ENCODE data around the gene EREG. TPM values are rescaled to one million over a fixed set of nuclear protein-coding genes. Genes with fewer than 3 reads are reported as not detected.

EREG gene
- total and polyA plus RNA-seq, 9 of the 15 experiments (the other 6 are each of a cell fraction or from before 2014, with no cell fraction given), result 0.97 to 7.3 (median 2.5) TPM

GRCh38 chr4:74364652-74365491 lies at the start of gene EREG (continued):
- peak; percentile 66 for TF ChIP-seq RFX1 (IDR thresholded peaks at IDR 0.05)
- TF ChIP-seq E2F3 (CRISPR knock-in tag; IDR thresholded peaks at IDR 0.05), result no peak
- peak; percentile 33; the same call in 1 of the 2 replicates for TF ChIP-seq CEBPG (CRISPR knock-in tag; IDR thresholded peaks at IDR 0.05)
- no peak for TF ChIP-seq CEBPG (tag; conservative IDR thresholded peaks at IDR 0.05 in 1 of 2, IDR thresholded peaks at IDR 0.05 in 1 of 2)
- TF ChIP-seq FOSL1 (tag; conservative IDR thresholded peaks at IDR 0.05), result 0 out of 2 replicates have a peak, but pooled peaks have one; percentile 19
- no peak for TF ChIP-seq CGGBP1 (CRISPR knock-in tag; IDR thresholded peaks at IDR 0.05)
- peak; percentile 90 for TF ChIP-seq ETV1 (tag; conservative IDR thresholded peaks at IDR 0.05; ENCODE audit: low read depth)
- peak in 1 of 2 experiments; percentile 15; a peak in 2 of 4 replicates for TF ChIP-seq KDM1A (IDR thresholded peaks at IDR 0.05)
- peak; percentile 97 for TF ChIP-seq RBFOX2 (IDR thresholded peaks at IDR 0.05; ENCODE audit: low read depth, low read length)
- peak; percentile 31; the same call in 1 of the 2 replicates for TF ChIP-seq PML (IDR thresholded peaks at IDR 0.05; ENCODE audit: low read length)
- TF ChIP-seq MCM2 (IDR thresholded peaks at IDR 0.05; ENCODE audit: low read depth), result peak; percentile 65; the same call in 1 of the 2 replicates
- peak; percentile 65 for TF ChIP-seq TAF1 (IDR thresholded peaks at IDR 0.05; ENCODE audit: control insufficient read depth, extremely low read depth, insufficient read depth, low read length, severe bottlenecking)
- peak; percentile 43 for TF ChIP-seq GTF2B (IDR thresholded peaks at IDR 0.05; ENCODE audit: extremely low read depth, insufficient read length)
- peak in 1 of 2 experiments; percentile 52; a peak in 1 of 4 replicates for TF ChIP-seq SRF (CRISPR knock-in tag; IDR thresholded peaks at IDR 0.05)
- TF ChIP-seq HMBOX1 (IDR thresholded peaks at IDR 0.05), result 0 out of 2 replicates have a peak, but pooled peaks have one; percentile 36
- peak in 1 of 2 experiments; percentile 20; a peak in 1 of 4 replicates for TF ChIP-seq MAZ (CRISPR knock-in tag; conservative IDR thresholded peaks at IDR 0.05 in 1 of 2, IDR thresholded peaks at IDR 0.05 in 1 of 2)
- TF ChIP-seq POLR2H (tag; IDR thresholded peaks at IDR 0.05; ENCODE audit: low read depth), result 0 out of 2 replicates have a peak, but pooled peaks have one; percentile 47
- peak in 1 of 2 experiments; percentile 55; a peak in 1 of 4 replicates for TF ChIP-seq MLLT1 (IDR thresholded peaks at IDR 0.05)
- TF ChIP-seq ZBED1 (IDR thresholded peaks at IDR 0.05), result 0 out of 2 replicates have a peak, but pooled peaks have one; percentile 24
- TF ChIP-seq ZNF282 (CRISPR knock-in tag; IDR thresholded peaks at IDR 0.05), result no peak
- TF ChIP-seq CBFB (CRISPR knock-in tag; IDR thresholded peaks at IDR 0.05), result 0 out of 2 replicates have a peak, but pooled peaks have one; percentile 22
- 0 out of 2 replicates have a peak, but pooled peaks have one; percentile 12 for TF ChIP-seq NBN (IDR thresholded peaks at IDR 0.05; ENCODE audit: low read depth)
- TF ChIP-seq RBM22 (IDR thresholded peaks at IDR 0.05; ENCODE audit: low read depth, low read length, poor library complexity, severe bottlenecking), result peak; percentile 51
- 0 out of 2 replicates have a peak, but pooled peaks have one; percentile 17 for TF ChIP-seq CC2D1A (IDR thresholded peaks at IDR 0.05)
- no peak for TF ChIP-seq ZNF347 (CRISPR knock-in tag; IDR thresholded peaks at IDR 0.05; ENCODE audit: low read depth)

All from K562 (cell line).